CD14-positive monocyte (primary cell): ENCODE data around the gene MIA. TPM values are rescaled to one million over a fixed set of nuclear protein-coding genes. Genes with fewer than 3 reads are reported as not detected.

ENCODE experiments used
- DNase-seq, 3 donors: peaks; one replicate each; pipeline ENCODE4 v3.0.0-alpha.2; 2011 to 2022
- H2AFZ ChIP-seq: 2 replicates; pipeline ENCODE4 v1.6.0; 2012; ENCODE audit warnings: mild to moderate bottlenecking, low read depth, low read length, inconsistent platforms; ENCODE audit not compliant: insufficient read depth, poor library complexity, severe bottlenecking
- H3K27ac ChIP-seq, 2 donors: 1 replicate in 1 of 2; 2 replicates in 1 of 2; pipeline ENCODE4 v1.5.1; 2012 to 2013; ENCODE audit warnings: low read length in 2 of 2, control low read depth in 1 of 2, inconsistent platforms in 1 of 2, low read depth in 1 of 2, mild to moderate bottlenecking in 1 of 2
- H3K27me3 ChIP-seq, 2 donors: one replicate each; pipeline versions ENCODE4 v1.6.0 to v1.6.1; 2011 to 2013; ENCODE audit warnings: low read length in 2 of 2; ENCODE audit not compliant: control insufficient read depth in 2 of 2, insufficient read depth in 2 of 2
- H3K36me3 ChIP-seq, 2 donors: replicated peaks in 1 of 2; 1 replicate in 1 of 2; 2 replicates in 1 of 2; pipeline versions ENCODE4 v1.5.1 to v1.6.1; 2012 to 2013; ENCODE audit warnings: low read length in 2 of 2, control low read depth in 1 of 2, inconsistent platforms in 1 of 2, mild to moderate bottlenecking in 1 of 2; ENCODE audit not compliant: insufficient read depth in 2 of 2, control insufficient read depth in 1 of 2
- H3K4me1 ChIP-seq, 2 donors: 1 replicate in 1 of 2; 2 replicates in 1 of 2; pipeline versions ENCODE4 v1.5.1 to v1.6.1; 2012 to 2013; ENCODE audit warnings: low read length in 2 of 2, control low read depth in 1 of 2, inconsistent platforms in 1 of 2, mild to moderate bottlenecking in 1 of 2, moderate library complexity in 1 of 2; ENCODE audit not compliant: insufficient read depth in 2 of 2, control insufficient read depth in 1 of 2
- H3K4me2 ChIP-seq: replicated peaks from 2 replicates; pipeline ENCODE3; 2012; ENCODE audit warnings: low read length, moderate library complexity, mild to moderate bottlenecking; ENCODE audit not compliant: poor library complexity, severe bottlenecking; ENCODE audit errors: extremely low read depth
- H3K4me3 ChIP-seq, 3 experiments: fragments of 200-600 bp in 1 of 3; sonication (generic) in 1 of 3; replicated peaks in 1 of 3; 1 replicate in 2 of 3; 2 replicates in 1 of 3; pipeline ENCODE4 v1.5.1; 2011 to 2013; ENCODE audit warnings: low read length in 3 of 3, mild to moderate bottlenecking in 3 of 3, control low read depth in 2 of 3, low read depth in 2 of 3, inconsistent platforms in 1 of 3, moderate library complexity in 1 of 3
- H3K79me2 ChIP-seq: 2 replicates; pipeline ENCODE4 v1.6.0; 2012; ENCODE audit warnings: mild to moderate bottlenecking, control low read depth, inconsistent platforms, low read length, moderate library complexity; ENCODE audit not compliant: insufficient read depth
- H3K9ac ChIP-seq: 2 replicates; pipeline ENCODE4 v1.6.0; 2017; ENCODE audit warnings: low read length, mild to moderate bottlenecking; ENCODE audit not compliant: insufficient read depth, poor library complexity, severe bottlenecking
- H3K9me3 ChIP-seq, 2 donors: replicated peaks in 1 of 2; 1 replicate in 1 of 2; 2 replicates in 1 of 2; pipeline versions ENCODE4 v1.5.1 to v1.6.1; 2012 to 2013; ENCODE audit warnings: low read length in 2 of 2, control low read depth in 1 of 2; ENCODE audit not compliant: control insufficient read depth in 1 of 2, insufficient read depth in 1 of 2
- H4K20me1 ChIP-seq: 2 replicates; pipeline ENCODE4 v1.6.0; 2012; ENCODE audit warnings: mild to moderate bottlenecking, low read length, control low read depth, moderate library complexity; ENCODE audit not compliant: insufficient read depth
- H3K27ac Mint-ChIP-seq, 7 donors: one replicate each; pipeline ENCODE4 v1.8.0; 2020; ENCODE audit warnings: mild to moderate bottlenecking in 7 of 7, mixed read lengths in 7 of 7, moderate library complexity in 6 of 7, inconsistent platforms in 2 of 7
- H3K27me3 Mint-ChIP-seq, 3 donors: one replicate each; pipeline ENCODE4 v1.8.0; 2021 to 2022; ENCODE audit warnings: low read depth in 3 of 3, mild to moderate bottlenecking in 3 of 3, mixed read lengths in 3 of 3, moderate library complexity in 3 of 3, inconsistent platforms in 1 of 3
- H3K36me3 Mint-ChIP-seq, 2 donors: one replicate each; pipeline ENCODE4 v1.8.0; 2020; ENCODE audit warnings: mixed read lengths in 2 of 2, inconsistent platforms in 1 of 2, mild to moderate bottlenecking in 1 of 2
- H3K4me1 Mint-ChIP-seq: one replicate; pipeline ENCODE4 v1.8.0; 2020; ENCODE audit warnings: mild to moderate bottlenecking, mixed read lengths
- H3K4me3 Mint-ChIP-seq, 2 donors: one replicate each; pipeline ENCODE4 v1.8.0; 2020; ENCODE audit warnings: mild to moderate bottlenecking in 2 of 2, mixed read lengths in 2 of 2, moderate library complexity in 1 of 2
- H3K9me3 Mint-ChIP-seq, 7 donors: one replicate each; pipeline ENCODE4 v1.8.0; 2020 to 2022; ENCODE audit warnings: mixed read lengths in 7 of 7, mild to moderate bottlenecking in 6 of 7, moderate library complexity in 6 of 7, inconsistent platforms in 2 of 7
- CTCF ChIP-seq: fragments of 200-600 bp; IDR thresholded peaks from one replicate; pipeline ENCODE4 v1.8.0; 2022; ENCODE audit warnings: antibody characterized with exemption, mild to moderate bottlenecking
- WGBS: methylation state at CpG from one replicate; pipeline ENCODE4 v1.1.5; 2013; ENCODE audit warnings: missing lambda C conversion rate; ENCODE audit not compliant: insufficient coverage; 5-methylcytosine and 5-hydroxymethylcytosine counted together
- intact Hi-C, 2 donors: fragments of 100-400 bp; cut with micrococcal nuclease; formaldehyde crosslinking; loops; one replicate each; pipeline versions ENCODE4 v1.15.0 to v1.15.1; 2023
- polyA plus RNA-seq, 3 donors: library from polyadenylated mRNA; depleted of rRNA in 1 of 3; unstranded in 2 of 3; stranded (reverse) in 1 of 3; fragments of 300-500 nt in 2 of 3; fragments of >200 nt in 1 of 3; fragmentation: Illumina TruSeq in 2 of 3; gene quantifications; 1 replicate in 2 of 3; 2 replicates in 1 of 3; pipeline ENCODE4 v1.2.3, GENCODE V29; 2012 to 2021

MIA gene
- polyA plus RNA-seq, 3 donors, result 0.47 TPM; not detected in 2

- peaks cover 23 to 24% of the 10 kb centered on the region in 2 donors for H3K4me1 ChIP-seq
- peak overlapping the region in 3 of 7 donors; percentile 53 to 72 (median 68) for H3K27ac Mint-ChIP-seq
- peaks cover 17% of the 10 kb centered on the region for H3K79me2 ChIP-seq
- H3K4me1 Mint-ChIP-seq, result peaks cover 29% of the 10 kb centered on the region
- WGBS, result 91% methylated on average over 6 of the region's 17 CpGs
- intact Hi-C loops, result no loop called here
- no peaks in the 10 kb centered on the region for H3K9me3 Mint-ChIP-seq
- H3K4me3 Mint-ChIP-seq, result no peak overlapping the region
- H3K4me2 ChIP-seq, result no peak overlapping the region
- no peaks in the 10 kb centered on the region for H4K20me1 ChIP-seq
- peaks cover 14 to 31% of the 10 kb centered on the region in 2 donors for H3K36me3 Mint-ChIP-seq
- no peak for DNase-seq
- H3K27me3 ChIP-seq, result no peaks in the 10 kb centered on the region
- TF ChIP-seq CTCF, result no peak
- no peak overlapping the region for H2AFZ ChIP-seq
- no peak overlapping the region for H3K4me3 ChIP-seq
- peak overlapping the region in 1 of 2 donors; percentile 6 for H3K27ac ChIP-seq
- H3K9me3 ChIP-seq, result no peaks in the 10 kb centered on the region
- peaks cover 17 to 19% of the 10 kb centered on the region in 2 donors for H3K36me3 ChIP-seq
- no peak overlapping the region for H3K9ac ChIP-seq
- peaks cover 0 to 2% (median 1%) of the 10 kb centered on the region in 3 donors for H3K27me3 Mint-ChIP-seq
Measured at GRCh38 chr19:40744554-40745401, 30.5 kb upstream of the MIA start.

- no peaks in the 10 kb centered on the region for H3K9me3 Mint-ChIP-seq
- H4K20me1 ChIP-seq, result no peaks in the 10 kb centered on the region
- H3K4me3 Mint-ChIP-seq, result no peak overlapping the region
- peaks cover 28 to 29% of the 10 kb centered on the region in 2 donors for H3K4me1 ChIP-seq
- intact Hi-C loops, result no loop called here
- H3K4me1 Mint-ChIP-seq, result peaks cover 34% of the 10 kb centered on the region
- TF ChIP-seq CTCF, result no peak
- no peak overlapping the region for H3K9ac ChIP-seq
- peaks cover 0 to 2% (median 1%) of the 10 kb centered on the region in 3 donors for H3K27me3 Mint-ChIP-seq
- no peaks in the 10 kb centered on the region for H3K9me3 ChIP-seq
- H3K27me3 ChIP-seq, result no peaks in the 10 kb centered on the region
- H3K79me2 ChIP-seq, result peaks cover 21% of the 10 kb centered on the region
- H3K4me2 ChIP-seq, result no peak overlapping the region
- H2AFZ ChIP-seq, result no peak overlapping the region
- H3K36me3 ChIP-seq, result peaks cover 11 to 13% of the 10 kb centered on the region in 2 donors
- DNase-seq, result no peak
- peaks cover 8 to 27% of the 10 kb centered on the region in 2 donors for H3K36me3 Mint-ChIP-seq
- H3K4me3 ChIP-seq, result no peak overlapping the region
- H3K27ac ChIP-seq, result peak overlapping the region in 1 of 2 donors; percentile 6
- H3K27ac Mint-ChIP-seq, result no peak overlapping the region
- WGBS, result 100% methylated on average over 4 of the region's 7 CpGs
Measured at GRCh38 chr19:40745402-40745780, 29.9 kb upstream of the MIA start.
